ENCODE measurements around the gene SPPL3. TPM values are rescaled to one million over a fixed set of nuclear protein-coding genes. Genes with fewer than 3 reads are reported as not detected.

Gene SPPL3
- total RNA-seq, 2 donors from 2014 or later, result 31.6 TPM

DNA sequence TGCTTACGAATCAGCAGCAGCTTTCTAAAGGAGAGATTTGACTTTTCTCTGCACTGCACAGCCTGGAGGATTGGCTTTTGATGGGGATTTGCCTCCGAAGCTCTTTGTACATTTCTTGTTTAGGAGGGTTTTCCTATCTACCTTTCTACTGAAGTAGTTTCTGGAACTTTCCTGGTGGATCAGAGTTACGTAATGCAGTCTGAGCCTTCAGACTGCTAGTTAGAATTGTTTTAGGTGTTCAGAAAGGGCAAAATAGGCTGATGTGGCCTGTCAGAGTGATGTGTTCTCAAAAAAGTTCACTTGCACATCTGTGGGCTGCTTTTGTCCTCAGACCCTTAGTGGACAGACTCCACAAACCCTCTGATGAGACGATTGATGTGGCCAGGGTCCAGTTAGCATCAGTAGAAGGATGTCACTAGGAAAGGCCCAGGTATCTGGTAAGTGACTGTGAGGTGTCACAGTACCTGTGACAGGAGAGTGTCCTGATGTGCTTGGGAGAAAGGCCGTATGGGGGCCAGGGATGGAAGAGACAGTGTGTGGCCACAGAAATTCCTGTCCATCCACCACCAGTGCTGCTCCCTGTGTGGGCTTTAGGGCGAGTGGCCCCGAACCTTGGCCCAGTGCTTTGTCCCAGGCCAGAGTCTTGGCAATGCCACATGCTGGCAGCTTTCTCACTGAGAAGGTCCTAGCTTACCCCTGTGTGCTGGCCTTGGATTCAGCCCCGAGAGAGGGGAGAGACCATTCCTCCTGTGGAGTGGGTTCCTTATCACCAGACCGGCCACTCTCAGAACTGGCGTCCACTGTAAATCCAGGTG is 183.0 kb downstream of the SPPL3 start:
- intact Hi-C loops (cut with DNase I), result no loop called here
- no peak for DNase-seq (ENCODE audit: low spot score)

DNA sequence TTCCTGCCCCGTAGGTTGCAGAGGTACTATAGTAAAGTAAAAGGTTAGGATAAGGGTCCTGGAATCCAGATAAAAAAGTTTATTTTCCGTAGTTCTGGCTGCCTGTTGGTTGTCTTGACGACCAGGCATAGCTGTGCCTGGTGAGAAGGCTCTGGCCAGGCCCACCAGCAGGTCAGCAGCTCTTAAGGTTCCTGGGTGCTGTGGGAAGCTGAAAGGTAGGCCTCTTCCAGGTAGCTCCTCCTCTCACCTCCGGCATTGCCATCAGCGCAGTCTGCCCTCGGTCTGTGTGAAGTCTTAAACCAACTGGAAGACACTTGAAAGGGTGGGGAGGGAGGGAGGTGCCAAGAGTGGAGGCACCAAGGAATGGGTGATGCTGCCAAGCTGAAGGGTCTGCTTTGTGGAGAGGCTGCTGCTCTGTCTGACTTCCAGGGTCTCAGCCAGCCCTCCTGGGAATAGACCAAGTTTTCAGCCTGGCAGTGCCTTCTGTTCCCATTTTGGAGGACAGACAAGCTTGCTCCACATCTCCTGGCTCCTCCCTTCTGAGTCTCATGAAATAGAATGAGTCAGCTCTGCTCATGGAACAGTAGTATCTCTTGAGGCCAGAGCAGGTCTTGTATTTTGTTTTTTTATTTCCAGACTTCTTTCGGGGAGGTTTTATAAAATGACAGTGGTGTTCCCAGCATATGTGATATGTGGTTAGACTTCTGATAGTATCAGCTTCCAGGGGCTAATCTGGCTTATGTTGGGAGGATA is 183.7 kb downstream of the SPPL3 start:
- no peak for DNase-seq (ENCODE audit: low spot score)
- intact Hi-C loops (cut with DNase I), result no loop called here

DNA sequence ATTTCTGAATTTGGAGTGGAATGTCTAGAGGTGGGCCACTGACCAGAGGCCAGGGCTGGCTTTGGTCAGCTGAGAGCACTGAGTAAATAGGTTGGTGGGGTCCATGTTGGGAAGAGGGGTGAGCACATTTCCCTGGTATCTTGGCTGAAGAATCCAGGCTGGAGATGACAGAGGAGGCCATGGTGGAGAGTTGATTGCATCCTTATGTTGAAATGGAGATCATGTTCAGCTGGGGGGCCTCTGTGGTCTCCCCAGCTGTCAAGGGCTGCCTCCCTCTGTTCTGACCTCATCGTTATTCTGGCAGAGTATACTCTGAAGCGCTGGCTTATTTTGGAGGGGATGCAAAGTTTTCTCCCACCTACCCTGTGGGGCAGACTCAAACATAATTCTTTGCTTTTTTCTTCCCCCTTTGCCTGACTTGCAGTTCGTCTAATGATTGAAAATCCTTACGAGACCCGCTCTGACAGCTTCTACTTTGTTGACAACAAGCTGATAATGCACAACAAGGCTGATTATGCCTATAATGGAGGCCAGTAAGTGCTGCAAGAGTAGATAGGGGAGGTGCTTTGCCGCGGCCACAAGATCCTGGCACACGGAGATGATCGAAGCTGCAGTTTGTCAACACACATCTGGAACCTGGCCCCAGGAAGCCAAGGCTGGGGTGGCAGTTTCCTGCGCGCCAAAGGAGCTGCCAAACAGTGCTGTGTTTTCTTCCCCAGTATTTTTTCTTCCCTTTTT is 184.5 kb downstream of the SPPL3 start:
- no peak for DNase-seq (ENCODE audit: low spot score)
- intact Hi-C loops (cut with DNase I), result no loop called here

- intact Hi-C loops (cut with DNase I), result no loop called here
- no peak for DNase-seq (ENCODE audit: low spot score)
These were observed 185.1 kb downstream of the SPPL3 start for GRCh38 chr12:120719072-120719471.

- DNase-seq (ENCODE audit: low spot score), result no peak
These were observed 186.1 kb downstream of the SPPL3 start for GRCh38 chr12:120718055-120718454.

GRCh38 chr12:120713861-120714482 is 190.2 kb downstream of the SPPL3 start:
- DNase-seq (ENCODE audit: low spot score), result no peak
- intact Hi-C loops (cut with DNase I), result loop anchor here (5.0 kb wide), 3 partner anchors 67 to 132 kb away; partner anchors contain the start of gene POP5 (in 1 of the 2)

More at GRCh38 chr12:120718055-120718454, 186.1 kb downstream of the SPPL3 start:
- intact Hi-C loops (cut with DNase I), result no loop called here

GRCh38 chr12:120712610-120713009 is 191.5 kb downstream of the SPPL3 start:
- intact Hi-C loops (cut with DNase I), result loop anchor here (5.0 kb wide), 3 partner anchors 65 to 130 kb away; partner anchors contain the start of gene POP5 (in 1 of the 2)
- DNase-seq (ENCODE audit: low spot score), result no peak

Other genes with a start within 250 kb of the SPPL3 start
- 100 to 1,000 TPM in 1 of 2 donors, 10 to 100 TPM in 1; 92.5 to 132 TPM for gene MLEC, start 217.2 kb downstream of the SPPL3 start, total RNA-seq
- gene UNC119B, start 193.9 kb downstream of the SPPL3 start, total RNA-seq, result 10 to 100 TPM; 20.6 to 21.3 TPM
- gene ACADS, start 178.5 kb downstream of the SPPL3 start, total RNA-seq, result 10 to 100 TPM; 12.3 to 15.7 TPM
- gene HNF1A, start 74.2 kb upstream of the SPPL3 start, total RNA-seq, result not detected
- 10 to 100 TPM; 13.7 to 15.7 TPM for gene C12orf43, start 112.1 kb upstream of the SPPL3 start, total RNA-seq
- gene OASL, start 134.9 kb upstream of the SPPL3 start, total RNA-seq, result 1 to 10 TPM in 1 of 2 donors, under 1 TPM in 1; 0.42 to 1.4 TPM
- gene P2RX7, start 228.5 kb upstream of the SPPL3 start, total RNA-seq, result 1 to 10 TPM; 4.5 to 5.0 TPM

All from posterior vena cava (tissue), 2 donors.